GM18498 (cell line): ENCODE results near the gene ZNF778.

Experiments
- ATAC-seq: cut with Tn5 transposase; IDR thresholded peaks from one replicate; pipeline ENCODE4 v1.9.1; 2021; ENCODE audit warnings: mild to moderate bottlenecking, moderate library complexity; ENCODE audit not compliant: unreplicated experiment

The ZNF778 gene

DNA sequence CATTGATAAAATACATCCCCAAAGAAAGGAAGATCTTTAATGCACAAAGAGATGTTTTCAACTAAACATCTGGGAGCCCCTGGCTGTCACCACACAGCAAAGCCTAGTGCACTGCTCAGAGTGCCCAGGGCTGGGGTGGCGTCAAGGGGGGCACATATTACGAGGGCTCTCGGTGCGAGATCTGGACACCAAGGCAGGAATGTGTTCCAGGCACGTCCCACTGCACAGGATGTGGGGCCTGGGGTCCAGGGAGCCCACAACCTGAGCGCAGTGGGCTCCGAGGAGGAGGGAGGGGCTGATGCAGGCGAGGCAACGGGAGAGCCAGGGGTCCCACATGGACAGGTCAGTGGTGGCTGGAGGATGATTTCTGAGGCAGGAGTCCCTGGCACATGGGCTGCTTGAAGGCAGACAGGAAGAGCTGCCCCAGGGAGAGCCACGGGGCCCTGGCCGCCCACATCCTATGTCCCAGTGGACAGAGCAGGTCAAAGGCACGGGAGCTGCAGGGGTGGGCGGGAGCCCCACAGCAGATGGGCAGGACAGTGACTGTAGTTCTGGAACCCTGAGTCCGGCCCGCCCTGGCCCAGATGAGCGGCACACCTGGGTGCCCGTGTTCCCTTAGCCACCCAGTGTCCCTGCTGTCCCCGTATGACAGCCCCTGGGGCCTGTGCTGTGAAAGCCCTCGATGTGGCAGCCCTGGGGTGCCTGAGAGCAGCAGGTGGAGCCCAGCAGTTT, 56.4 kb downstream of the ZNF778 start:
- no peak for ATAC-seq

DNA sequence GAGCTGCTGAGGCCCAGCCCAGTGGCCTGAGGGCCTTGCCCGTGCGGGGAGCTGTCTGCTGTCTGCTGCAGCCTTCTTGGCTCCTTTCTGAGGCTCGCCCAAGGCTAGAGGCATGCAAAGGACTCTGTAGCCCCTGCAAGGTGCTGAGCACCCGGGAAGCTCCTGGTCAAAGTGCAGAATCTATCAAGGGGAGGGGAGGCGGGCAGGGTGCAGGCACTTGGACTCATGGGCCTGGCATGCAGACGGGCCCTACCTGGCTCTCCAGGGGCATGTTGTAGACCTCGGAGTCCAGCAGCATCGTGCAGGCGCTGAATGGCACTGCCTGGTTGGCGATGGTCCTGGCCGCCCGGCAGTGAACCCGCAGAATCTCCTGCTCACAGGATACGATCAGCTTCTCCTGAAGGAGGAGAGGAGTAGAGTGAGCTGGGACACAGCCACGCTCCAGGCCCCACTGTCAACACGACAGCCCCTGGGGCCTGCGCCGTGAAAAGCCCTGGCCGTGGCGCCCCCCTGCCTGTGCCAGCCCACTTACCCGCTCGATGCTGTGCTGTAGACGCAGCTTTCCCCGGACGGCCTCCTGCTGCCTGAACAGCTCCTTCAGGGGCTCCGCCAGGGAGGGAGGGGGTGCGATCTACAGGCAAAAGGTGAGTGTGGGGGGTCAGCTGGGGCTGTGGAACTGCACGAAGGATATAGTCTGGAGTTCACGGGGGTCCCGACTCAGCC, 57.2 kb downstream of the ZNF778 start:
- ATAC-seq, result no peak

DNA sequence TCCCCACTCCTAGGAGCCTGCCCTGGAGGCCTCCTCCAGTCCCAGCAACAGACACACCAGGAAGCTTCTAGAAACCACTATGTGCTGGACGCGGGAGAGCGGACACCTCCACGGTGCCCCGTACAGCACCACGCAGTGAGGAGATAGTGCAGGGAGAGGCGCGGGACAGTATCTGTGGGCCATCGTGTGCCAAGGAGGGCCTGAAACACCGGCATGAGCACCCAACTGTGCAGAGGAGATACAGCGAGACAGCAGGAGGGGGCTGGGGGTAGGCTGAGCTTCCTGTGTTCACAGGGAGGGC, 57.7 kb downstream of the ZNF778 start:
- no peak for ATAC-seq

DNA sequence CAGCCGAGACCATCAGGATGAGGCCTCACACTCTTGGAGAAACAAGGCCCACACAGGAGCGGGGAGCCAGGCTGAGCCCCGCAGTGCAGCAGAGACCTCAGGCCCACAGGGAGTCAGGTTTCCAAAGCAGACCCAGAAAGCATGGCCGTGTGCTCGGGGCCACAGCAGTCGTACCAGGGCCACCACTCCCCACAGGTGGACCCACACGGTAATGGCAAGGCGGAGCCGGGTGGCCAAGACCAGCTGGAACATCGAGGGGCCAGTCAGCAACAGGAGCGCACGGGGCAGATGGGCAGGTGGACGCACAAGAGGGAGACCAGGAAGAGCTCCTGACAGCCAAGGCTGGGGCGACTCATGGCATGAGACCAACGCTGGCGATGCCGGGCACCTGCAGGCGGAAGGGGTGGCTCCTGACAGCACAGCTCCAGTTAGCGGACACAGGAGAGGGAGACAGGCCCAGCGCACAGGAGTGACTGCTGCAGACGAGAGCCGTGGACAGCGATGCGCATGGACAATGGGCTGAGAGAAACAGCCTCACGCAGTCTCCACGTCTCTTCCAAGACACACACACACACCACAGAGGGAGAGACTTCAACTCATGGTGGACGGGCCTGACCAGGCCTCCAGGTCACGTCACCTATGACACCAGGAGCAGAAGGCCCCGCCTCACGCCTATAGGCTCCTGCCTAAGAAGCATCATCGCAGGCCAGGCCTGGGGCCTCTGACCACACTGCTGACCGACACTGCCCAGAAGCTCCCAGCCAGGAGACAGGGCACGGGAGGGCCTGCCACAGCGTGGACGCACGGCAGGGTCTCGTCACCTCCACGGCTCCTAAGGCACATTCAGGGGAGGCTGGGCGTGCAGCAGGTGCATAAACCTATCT, 58.6 kb downstream of the ZNF778 start:
- ATAC-seq, result no peak

DNA sequence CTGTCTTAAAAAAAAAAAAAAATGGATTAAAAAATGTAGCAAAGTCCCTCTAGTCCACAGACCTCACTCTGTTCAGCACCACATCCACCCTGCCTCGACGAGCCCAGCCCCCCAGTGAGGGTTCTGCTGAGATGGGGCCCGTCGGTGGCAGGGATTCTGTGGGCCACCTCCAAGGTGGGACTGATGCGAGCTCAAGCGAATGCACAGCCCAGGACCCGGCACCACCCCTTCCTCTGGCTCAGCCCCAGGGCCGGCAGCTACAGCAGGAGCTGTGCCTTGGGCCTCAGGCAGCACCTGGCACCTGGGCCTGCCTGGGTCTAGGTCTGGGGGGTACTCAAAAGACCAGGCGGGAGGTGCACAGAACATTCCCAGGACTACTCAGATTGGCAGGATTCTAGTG, 59.5 kb downstream of the ZNF778 start:
- no peak for ATAC-seq

- no peak for ATAC-seq
Observed at GRCh38 chr16:89277641-89278341, 60.3 kb downstream of the ZNF778 start.

GRCh38 chr16:89278441-89279240, 61.1 kb downstream of the ZNF778 start:
- ATAC-seq, result no peak

GRCh38 chr16:89279666-89280481, 62.4 kb downstream of the ZNF778 start:
- ATAC-seq, result no peak

DNA sequence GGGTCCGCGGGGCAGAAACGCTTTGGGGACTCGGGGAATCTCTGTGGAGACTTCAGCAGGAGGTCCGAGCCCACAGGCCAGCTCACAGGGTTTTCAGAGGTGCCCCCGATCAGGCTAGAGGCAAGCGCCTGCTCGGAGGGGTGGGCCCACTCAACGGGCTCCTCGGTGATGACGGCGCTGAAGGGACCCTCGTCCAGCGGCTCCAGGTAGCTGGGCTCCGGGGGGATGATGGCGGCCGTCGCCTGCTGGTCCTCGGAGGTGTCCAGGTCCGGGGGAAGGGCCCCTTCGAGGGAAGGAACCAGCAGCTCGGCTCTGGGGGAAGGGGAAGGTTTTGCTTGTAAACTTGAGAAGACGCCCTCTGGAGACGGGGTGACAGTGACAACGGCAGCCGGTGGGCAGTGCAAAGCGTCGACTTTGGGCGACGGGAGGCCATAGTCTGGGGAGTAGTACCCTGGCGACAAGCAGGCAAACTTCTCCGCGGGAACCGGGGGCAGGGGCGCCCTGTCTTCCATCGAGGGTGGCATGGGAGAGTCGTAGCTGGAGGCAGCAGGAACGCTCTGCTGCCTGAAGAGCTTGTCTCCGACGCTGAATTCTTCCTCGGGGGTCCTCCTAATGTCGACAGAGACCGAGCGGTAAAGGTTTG, 63.2 kb downstream of the ZNF778 start:
- no peak for ATAC-seq

DNA sequence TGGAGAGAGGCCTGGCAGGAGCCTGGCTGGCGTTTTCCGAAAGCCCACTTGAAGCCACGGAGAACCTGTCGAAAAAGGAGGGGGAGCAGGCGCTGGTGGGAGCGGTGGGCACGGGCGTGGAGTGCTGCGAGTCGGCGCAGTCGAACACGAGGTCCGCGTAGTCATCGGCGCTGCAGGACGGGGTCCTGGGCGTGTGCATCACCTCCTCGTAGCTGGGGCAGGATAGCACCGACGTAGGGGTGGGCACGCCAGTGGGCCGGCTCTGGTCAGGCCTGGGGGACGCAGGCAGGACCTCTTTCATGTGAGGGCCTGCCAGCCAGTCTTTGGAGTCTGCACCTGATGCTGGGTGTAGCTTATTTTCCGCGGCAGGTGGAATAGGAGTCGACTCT, 63.7 kb downstream of the ZNF778 start:
- no peak for ATAC-seq

GRCh38 chr16:89281829-89282228, 64.3 kb downstream of the ZNF778 start:
- no peak for ATAC-seq

DNA sequence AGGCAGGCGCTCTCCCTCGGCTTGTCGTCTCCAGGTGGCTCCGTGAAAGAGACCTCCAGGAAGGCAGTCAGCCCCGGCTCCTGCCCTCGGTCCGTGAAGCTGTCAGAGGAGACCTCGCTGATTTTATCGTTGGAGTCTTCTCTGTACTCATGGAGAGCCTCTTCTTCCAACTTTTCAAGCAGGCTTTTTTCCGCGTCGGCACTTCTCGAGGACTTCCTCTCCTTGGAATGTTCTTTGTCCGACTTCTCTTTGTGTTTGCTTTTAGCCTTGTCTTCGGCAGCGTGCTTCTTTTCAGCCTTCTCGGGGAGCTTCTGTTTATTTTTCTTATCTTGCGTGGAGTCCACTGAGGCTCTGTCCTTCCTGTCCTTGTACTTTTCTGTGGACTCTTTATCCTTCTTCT, 65.0 kb downstream of the ZNF778 start:
- no peak for ATAC-seq

DNA sequence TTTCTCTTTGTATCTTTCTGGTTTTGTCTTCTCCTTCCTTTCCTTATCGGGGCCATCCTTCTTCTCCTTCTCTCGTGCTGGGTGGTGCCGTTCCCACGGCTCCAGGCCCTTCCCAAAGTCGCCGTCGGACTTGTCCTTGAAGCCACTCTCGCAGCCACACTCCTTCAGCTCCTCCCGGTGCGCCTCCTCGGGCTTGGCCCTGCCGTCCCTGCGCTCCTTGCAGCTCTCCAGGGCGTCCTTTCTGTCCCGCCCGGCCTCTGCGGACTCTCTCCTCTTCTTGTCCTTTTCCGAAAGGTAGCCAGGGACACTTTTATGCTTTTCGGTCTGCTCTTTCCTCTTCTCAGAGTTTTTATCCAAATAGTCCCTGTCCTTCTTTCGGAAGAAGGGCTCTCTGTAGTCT, 65.9 kb downstream of the ZNF778 start:
- ATAC-seq, result no peak

DNA sequence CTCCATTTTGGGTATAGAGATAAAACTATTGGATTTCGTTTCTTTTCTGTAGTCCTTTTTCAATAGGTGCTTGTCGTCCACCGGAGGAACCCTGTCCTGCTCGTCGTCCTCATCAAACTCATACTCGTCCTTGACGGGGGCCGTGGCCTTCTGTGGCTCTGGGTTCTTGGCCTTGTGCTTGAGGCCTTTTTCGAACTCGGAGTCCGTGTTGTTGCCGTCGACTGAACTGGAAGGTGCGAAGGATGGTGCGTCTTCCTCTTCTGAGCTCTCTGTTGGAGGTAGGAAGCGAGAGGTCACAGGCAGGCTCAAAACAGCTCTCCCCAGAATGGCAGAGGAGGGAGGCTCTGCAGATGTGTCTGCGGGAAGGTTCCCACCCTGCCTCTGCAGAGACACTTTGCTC, 67.9 kb downstream of the ZNF778 start:
- no peak for ATAC-seq

GRCh38 chr16:89286096-89286495, 68.6 kb downstream of the ZNF778 start:
- no peak for ATAC-seq
